Putamen (tissue), 1 donor: ENCODE data around the gene EML1.

Experiments
- DNase-seq: peaks from one replicate; pipeline ENCODE4 v3.0.0-alpha.2; 2016; ENCODE audit warnings: low spot score

The EML1 gene, protein sequence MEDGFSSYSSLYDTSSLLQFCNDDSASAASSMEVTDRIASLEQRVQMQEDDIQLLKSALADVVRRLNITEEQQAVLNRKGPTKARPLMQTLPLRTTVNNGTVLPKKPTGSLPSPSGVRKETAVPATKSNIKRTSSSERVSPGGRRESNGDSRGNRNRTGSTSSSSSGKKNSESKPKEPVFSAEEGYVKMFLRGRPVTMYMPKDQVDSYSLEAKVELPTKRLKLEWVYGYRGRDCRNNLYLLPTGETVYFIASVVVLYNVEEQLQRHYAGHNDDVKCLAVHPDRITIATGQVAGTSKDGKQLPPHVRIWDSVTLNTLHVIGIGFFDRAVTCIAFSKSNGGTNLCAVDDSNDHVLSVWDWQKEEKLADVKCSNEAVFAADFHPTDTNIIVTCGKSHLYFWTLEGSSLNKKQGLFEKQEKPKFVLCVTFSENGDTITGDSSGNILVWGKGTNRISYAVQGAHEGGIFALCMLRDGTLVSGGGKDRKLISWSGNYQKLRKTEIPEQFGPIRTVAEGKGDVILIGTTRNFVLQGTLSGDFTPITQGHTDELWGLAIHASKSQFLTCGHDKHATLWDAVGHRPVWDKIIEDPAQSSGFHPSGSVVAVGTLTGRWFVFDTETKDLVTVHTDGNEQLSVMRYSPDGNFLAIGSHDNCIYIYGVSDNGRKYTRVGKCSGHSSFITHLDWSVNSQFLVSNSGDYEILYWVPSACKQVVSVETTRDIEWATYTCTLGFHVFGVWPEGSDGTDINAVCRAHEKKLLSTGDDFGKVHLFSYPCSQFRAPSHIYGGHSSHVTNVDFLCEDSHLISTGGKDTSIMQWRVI

DNA sequence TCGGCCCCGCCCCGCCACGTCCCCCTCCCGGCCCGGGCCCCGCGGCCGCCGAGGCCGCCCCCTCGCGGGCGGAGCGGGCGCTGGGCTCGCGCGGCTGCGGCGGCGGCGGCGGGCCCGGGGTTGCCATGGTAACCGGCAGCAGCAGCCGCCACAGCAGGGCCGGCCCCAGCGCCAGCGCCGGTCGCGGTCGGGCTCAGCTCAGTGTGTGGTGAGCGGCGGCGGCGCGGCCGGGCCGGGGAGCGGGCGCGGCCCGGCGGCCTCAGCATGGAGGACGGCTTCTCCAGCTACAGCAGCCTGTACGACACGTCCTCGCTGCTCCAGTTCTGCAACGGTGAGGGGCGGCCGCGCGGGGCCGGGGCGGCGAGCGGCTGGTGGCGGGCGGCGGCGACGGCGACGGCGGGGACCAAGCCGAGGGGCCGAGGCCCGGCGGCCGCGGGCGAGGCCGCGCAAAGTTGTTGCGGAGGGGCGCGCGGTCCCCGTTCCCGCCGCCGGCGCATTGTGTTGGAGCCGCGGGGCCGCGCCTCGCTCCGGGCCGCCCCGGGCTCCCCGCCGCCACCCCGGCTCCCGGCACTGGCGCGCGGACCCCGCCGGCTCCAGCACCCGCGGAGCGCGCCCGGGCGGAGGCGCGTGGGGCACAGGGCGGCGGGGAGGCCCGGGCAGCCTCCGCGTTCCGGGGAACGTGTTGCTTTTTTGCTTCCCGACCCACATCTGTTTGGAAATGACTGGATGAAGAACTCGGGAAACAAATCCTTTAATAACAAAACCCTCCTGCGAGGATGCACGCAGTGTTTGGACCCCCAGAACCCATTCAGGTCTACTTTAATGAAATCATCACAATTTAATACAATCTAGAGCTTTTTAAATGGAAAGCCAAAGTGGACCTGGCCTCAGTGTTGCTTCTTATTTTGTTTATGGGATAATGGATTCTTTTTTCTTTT is at the start of gene EML1:
Gene EML1, plus strand, starts transcription at position 201 of the 938 bp plus-strand sequence. Its CDS starts 64 bp downstream, at position 265.
- DNase-seq: peak; percentile 88

DNA sequence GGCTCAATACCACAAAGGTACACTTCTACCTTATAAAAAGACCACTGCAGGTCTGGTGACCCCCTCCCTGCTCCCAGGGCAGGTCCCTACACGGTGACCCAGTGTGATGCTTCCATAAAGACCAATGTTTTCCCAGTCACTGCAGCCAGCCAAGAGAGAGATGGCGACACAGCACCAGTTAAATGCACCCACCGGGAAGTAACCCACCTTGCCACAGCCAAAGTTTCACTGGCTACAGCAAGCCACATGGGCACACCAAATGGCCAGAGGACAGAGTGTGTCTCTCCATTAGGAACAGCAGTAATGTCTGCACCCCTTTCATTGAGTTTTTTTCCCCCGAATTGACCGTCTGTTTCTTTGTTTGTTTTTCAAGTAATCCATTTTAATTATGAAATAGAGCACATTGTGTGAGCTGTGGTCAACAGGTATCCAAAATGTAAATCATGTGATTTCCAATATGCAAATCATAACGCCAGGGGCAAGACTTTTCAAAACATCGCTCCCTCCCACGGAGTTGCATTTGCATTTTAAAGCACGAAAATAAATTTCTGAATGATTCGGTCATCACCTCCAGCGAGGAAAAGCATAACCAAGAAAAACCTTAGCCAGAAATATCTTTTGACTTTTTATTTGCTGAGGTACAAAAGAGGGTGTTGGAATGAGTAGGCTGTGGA is 48.9 kb upstream of the EML1 start:
- no peak for DNase-seq

DNA sequence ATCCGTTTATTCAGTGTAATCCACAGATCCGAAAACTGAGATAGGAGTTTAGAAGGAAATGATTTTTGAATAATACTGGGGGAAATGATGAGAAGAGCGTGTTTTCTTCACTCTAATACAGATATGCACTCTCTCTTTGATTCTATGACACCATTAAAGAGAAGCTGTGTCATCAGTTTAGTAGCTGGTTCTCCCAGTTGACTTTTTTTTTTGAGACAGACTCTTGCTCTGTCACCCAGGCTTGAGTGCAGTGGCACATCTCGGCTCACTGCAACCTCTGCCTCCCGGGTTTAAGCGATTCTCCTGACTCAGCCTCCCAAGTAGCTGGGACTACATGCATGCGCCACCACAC is 48.4 kb upstream of the EML1 start:
- DNase-seq: no peak

DNA sequence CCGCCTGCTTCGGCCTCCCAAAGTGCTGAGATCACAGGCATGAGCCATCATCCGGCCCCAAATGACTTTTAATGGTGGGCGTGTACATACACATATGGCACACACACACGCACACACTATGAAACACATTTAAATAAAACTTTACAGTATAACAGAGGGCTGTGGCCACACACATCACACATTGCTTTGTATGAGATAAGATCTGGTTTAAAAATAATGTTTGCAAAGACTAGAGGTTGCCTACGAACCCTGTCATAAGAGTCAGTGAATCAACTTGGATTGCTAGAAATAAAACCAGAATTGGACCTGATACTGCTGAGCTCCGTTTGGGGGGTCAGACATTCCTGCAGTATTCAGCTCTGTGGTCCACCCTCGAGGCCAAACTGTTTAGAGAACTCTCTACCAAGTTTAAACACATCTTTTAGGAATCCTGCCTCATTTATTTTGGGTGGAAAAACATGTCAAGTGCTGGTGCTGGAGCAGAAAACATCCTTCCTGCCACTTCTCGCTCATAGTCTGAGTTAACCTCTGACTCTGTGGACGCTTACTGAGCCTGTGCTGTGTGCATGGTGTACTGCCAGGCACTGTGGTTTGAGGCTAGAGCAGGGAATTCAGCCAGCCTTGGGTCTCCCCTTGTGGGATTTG is 47.8 kb upstream of the EML1 start:
- DNase-seq: no peak

DNA sequence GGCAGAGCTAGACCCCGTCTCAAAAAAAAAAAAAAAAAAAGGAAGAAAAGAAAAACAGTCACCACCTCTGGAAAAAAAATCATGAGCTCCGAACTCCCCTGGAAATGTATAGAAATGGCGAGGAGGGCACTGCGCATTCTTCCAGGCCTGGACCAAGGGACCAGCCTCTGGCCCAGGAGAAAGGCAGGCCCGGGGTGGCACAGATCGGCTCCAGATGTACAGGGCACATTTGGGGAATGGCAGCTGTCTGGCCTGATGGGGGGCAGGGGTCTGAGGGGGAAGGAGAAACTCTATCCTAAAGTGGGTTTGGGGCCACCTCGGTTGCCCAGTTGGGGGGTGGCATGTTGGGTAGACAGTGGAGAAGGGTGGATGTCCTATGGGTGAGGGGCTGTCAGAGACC is 46.0 kb upstream of the EML1 start:
- DNase-seq: no peak

DNA sequence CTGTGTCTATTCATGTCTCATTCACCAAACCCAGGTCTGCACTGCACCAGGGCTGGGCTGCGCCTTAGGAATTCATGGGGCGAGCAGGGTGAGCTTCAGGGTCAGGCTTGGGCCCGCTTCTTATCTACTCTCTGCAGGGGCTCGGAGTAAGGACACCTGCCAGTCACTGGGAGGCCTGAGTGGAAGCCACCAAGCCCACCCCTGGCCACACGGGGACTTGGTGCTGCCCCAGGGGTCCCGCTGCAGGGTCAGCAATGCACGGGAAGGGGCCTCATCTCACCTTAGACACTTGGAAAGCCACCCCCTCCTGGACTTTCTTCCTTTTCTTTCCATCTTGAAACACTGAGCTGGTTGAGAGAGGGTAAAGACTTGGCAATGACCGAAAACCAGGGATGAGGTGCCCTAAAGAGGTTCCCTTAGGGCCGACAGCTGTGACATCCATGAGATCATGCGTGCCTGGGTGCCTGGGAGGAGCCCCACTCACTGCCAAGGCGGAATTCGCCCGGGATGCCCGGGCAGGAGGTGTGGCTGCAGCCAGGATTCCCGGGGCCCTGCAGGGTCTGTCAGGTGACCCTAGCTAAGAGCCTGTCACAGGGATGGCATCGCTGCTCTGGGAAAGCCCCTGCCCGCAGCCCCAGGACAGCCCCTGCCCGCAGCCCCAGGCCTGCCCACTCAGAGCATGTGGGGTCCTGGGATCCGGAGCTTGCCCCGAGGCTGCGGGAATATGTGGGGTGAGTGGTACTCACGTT is 45.5 kb upstream of the EML1 start:
- no peak for DNase-seq

DNA sequence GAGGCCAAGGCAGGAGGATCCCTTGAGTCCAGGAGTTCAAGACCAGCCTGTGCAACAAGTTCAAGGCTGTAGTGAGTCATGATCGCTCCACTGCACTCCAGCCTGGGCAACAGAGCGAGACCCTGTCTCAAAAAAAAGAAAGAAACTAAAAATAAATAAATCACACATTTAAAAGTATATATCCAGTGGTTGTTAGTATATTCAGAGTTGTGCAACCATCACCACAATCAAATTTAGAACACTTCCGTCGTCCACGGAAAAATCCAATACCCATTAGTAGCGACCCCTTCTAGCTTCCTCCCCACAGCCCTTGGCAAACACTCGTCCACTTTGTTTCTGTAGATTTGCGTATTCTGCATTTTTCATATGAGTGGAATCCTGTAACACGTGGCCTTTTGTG is 44.7 kb upstream of the EML1 start:
- no peak for DNase-seq

DNA sequence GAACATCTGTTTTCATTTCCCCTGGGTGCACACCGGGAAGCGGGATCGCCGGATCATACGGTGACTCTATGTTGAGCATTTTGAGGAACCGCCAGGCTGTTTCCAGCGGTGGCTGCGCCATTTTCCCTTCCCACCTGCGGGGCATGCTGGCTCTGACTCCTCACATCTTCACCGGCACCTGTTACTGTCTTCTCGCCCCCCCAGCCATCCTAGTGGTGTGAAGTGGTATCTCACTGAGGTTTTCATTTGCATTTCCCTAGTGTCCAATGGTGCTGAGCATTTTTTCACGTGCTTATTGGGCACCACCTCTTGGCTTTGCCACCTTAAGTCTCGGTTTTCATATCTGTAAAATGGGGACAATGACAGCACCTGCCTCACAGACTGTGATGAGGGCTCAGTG is 44.1 kb upstream of the EML1 start:
- no peak for DNase-seq

DNA sequence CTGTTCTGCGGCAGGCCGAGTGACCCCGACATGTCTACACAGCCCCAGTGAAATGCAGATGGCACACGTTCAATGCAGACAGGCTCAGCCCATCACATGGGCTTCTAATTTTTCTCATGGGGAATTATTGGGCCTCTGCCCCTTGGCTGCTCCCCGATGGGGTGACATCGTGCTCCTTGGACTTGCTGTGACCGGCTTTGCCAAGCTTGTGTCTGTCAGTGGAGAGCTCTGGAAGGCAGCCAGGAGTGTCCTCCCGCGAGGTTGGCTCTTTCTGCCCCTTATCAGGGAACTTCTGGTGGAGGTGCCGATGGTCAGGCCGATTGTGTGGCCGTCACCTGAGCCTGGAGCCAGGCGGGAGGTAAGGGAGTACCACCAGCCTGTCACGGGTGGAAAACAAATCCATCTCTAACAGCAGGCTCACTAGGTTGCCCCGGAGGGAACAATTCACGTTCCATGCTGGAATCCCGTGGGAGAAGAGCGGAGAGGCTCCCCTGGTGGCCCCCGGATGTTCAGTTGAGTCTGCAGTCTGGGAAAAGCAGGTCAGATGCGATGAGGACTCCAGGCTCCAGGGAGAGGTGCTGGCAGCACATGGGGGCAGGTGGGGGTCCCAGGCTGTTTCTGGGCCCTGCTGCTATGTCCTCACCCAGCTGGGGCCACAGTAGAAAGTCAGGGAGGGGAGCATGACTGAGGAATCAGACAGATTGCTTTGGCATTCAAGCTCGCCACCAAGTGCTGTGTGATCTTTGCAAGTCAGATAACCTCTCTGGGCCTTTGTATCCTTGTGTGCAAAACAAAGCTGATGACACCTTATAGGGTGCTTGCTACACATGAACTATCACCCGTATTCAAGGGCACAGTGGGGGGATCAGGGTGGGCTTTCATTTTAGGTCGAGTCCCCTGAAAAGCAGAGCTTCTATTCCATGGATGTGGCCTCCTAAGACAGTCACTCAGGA is 43.2 kb upstream of the EML1 start:
- DNase-seq: no peak

DNA sequence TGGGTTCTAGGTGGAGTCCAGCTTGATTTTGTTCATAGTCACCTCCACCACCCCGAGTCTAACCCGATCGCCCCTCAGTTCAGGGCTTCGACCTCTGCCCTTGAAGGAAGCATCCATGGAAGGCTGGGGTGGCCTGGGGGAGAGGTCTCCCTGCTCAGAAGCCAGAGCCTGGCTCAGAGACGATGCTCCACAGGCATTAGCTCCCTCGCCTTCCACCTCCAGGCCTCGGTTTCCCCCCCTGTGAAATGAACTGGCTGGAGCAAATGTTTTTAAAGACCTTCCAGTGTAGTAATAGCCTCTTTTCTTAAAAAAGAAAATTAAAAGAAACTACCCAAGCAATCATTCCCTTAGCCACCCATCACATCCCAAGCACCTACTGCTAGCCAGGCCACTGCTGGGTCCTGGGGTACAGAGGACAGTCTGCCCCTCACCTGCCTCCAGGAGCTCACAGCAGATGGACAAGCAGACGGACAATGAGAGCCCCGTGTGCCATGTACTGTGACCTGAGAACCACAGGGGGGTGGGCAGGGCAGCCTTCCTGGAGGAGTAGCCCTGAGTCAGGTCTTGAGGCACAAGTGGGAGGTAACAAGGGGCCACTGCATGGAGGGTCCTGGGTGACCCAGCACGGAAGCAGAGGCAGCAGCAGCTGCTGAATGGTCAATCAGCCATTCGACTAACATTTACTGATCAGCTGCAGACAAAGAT is 42.3 kb upstream of the EML1 start:
- no peak for DNase-seq

DNA sequence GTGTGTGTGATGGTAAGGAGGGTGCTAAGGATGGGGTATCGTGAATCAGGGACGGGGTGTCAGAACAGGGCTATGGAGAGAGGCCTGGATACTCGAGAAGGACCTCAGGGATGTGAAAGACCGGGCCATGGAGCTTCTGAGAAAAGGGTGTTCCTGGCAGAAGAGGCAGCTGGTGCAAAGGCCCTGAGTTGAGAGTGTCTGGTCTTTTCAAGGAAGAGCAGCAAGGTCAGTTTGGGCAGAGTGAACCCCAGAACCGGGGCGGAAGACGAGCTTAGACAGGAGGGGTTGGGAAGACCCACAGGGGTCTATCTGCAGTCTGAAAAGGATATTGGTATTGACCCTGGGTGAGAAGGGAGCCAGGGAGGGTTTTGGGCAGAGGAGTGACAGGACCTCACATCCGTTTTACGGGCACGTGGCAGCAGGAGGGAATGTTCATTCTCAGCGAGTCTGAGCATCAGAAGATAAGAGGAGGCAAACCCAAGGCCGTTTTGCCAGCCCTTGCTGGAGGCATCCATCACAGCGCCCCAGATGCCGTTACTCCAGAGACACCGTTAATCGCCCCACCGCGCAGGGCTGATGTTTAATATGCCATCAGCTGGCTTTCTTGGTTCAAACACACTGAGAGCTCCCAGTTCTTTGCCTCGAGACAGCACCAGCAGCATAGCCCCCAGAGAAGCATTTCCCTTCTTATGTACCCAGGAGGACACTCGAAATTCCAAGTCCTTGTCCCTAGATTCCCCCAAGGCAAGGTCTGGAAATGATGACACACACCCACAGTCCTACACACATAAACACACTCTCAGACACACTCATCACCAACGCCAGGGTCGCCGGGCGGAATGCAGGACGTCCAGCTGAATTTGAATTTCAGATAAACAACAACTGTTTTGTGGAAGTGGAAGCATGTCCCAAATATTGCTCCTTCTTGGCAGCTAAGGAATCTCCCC is 41.4 kb upstream of the EML1 start:
- DNase-seq: no peak

DNA sequence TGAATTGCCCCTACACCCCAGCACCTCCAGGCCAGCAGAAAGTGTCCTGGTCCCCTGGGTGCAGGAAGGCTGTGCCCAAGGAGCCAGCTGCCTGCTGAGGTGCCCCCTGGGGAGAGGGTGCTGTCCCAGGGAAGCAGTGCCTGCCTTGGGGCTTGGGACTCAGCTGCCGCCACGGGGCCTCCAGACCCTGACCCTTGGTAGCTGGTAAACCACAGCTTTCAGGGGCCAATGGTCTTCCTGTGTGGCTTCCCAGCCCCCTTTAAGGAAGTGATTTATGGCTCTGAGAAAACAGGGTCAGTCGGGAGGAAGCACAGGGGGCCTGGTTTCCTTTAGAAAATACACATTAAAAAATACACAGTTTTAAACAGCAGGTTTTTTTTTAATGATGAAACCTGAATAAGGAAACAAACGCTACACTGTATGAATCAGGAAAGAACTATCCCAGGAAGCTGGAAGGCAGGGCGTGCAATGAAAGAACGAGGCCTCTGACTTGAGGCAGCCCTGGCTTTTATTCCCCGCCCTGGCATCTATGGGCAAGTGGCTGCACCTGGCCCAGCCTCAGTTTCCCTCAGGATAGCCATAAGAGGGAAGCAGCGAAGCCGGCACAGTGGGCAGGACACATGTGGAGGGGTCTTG is 40.6 kb upstream of the EML1 start:
- no peak for DNase-seq

DNA sequence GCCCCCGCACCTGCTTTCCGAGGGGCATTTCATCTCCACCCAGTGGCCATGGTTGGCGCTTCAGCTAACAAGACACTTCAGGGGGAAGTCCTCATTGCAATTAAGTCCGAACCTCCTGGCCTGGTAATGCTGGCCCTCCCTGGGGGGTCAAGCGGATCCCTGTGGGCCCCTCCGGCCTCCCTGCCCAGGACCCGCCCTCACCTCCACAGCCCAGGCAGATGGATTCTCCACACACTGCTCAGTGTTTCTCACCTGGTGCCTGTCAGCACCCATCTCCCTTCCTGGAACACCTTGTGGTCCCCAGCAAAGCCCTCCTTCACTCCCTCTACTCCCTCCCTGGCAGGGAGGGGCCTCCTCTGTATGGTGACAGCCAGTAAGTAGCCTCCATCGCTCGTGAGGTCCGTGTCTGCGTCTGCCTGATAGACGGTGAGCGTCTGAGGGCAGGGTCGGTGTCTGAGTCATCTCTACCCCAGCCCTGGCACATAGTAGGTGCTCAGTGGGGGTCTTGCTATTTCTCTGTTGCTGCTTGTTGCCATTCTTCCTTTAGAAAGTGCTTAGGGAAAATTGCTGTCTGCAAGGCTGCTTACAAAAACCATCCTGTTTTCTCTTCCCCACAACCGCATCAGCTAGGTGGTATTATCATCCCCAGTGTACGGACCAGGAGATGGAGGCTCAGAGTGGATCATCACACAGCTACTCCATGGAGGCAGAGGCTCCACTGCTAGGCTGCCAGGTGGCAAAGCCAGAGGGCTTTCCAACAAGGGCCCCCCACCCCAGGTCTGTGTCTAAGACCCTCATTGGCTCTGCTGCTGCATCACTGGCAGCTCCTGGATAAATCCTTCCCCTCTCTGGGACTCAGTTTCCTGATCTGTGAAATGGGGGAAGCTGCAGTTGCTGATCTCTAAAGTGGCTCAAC is 39.7 kb upstream of the EML1 start:
- no peak for DNase-seq

DNA sequence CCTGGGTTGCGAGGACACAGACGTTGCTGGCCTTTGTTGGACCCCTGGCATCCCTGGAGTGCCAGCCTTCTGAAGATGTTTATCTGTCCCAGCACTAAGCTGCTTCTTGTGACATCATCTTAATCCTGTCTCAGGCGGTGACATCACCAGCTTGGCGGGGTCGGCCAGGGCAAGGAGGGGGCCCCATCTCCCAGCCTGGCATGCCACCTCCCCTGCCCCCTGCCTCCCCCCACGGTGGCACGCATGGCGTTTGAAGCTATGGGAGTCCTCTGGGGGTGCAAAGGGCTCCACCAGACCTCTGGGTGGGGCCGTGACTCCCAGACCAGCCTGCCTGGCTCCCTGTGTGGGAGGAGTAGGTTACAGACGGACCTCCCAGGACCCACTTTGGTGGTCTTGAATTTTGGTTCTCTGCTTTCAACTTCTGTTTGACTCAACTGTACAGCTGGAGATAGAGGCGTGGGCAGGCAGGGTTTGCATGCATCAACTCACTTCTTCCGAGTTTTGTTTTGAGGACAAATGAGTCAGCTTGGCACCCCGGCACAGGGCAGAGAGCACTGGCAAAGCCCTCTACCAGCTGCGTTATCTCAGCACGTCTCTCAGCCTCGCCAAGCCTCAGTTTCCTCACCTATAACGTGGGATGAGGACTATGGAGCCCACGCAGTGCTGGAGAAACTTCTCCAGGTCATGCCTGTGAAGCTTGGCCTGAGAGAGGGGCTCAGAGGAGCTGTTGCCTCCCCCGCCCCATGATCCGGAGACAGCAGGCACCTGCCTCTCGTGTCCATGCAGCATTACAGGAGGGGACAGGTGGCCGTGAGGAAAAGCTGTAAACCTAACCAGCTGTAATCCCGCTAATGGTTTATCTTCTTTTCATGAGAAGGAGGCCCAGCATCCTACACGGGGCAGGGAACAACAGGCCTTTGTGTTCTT is 38.8 kb upstream of the EML1 start:
- DNase-seq: no peak

DNA sequence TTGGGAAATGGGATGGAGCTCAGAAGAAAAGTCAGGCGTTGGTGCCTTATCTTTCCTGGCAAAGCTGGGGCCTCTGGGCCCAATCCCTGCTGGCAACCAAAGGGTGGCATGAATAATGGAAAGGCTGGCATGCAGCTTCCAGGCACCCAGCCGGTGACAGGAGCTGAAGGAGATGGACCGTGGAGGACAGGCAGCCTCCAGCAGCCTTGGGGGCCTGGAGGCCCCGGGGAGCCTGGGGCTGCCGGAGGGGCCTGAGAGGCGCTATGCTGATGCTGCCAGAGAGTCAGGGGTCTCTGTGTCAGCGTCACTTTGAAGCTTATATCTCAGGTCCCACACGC is 38.2 kb upstream of the EML1 start:
- DNase-seq: no peak
